Lower leg skin (tissue), 4 donors: ENCODE results near the gene OXSR1. TPM values are rescaled to one million over a fixed set of nuclear protein-coding genes. Genes with fewer than 3 reads are reported as not detected.
"Not testable (repeated sequence)": the region's sequence is repeated elsewhere in the genome, so short reads cannot be mapped to it uniquely, and the experiment has no call there.

Experiments used
- DNase-seq, 2 donors: peaks; one replicate each; pipeline ENCODE4 v3.0.0-alpha.2; 2019; ENCODE audit warnings: low spot score in 2 of 2
- H3K4me3 ChIP-seq: fragments of 200-600 bp; sonication (generic); 2 replicates; pipeline ENCODE4 v1.5.1; 2017; ENCODE audit warnings: mild to moderate bottlenecking, low read depth; ENCODE audit not compliant: poor library complexity, severe bottlenecking
- POLR2A ChIP-seq, 2 donors: fragments of 450-650 bp; IDR thresholded peaks; one replicate each; pipeline ENCODE4 v1.6.1; 2016 to 2017; ENCODE audit warnings: antibody characterized with exemption in 2 of 2, mild to moderate bottlenecking in 1 of 2, moderate library complexity in 1 of 2
- WGBS, 2 donors: methylation state at CpG; one replicate each; pipeline ENCODE4 v1.1.5; 2018; 5-methylcytosine and 5-hydroxymethylcytosine counted together
- intact Hi-C: fragments of 100-400 bp; cut with DNase I; formaldehyde crosslinking; loops from one replicate; pipeline ENCODE4 v1.15.0; 2023; ENCODE audit warnings: low total_unique reads
- total RNA-seq, 4 donors: library from RNA; depleted of rRNA; stranded (reverse); fragments of >200 nt; gene quantifications; one replicate each; pipeline ENCODE4 v1.1.0, GENCODE V29; 2016
- TF ChIP-seq, protein P1 (sequence below), 3 donors: fragments of 450-650 bp; IDR thresholded peaks; one replicate each; pipeline ENCODE4 v1.5.1; 2016; ENCODE audit warnings: antibody characterized with exemption in 3 of 3, mild to moderate bottlenecking in 3 of 3, moderate library complexity in 2 of 3

The OXSR1 gene
- total RNA-seq, 4 donors from 2014 or later, result 23.4 to 36.1 (median 31.6) TPM

GRCh38 chr3:38158472-38158871, 6.9 kb upstream of the OXSR1 start:
- H3K4me3 ChIP-seq, result no peak overlapping the region
- intact Hi-C loops, result no loop called here
- DNase-seq, result no peak
- WGBS, 2 donors, result 75 to 77% methylated on average over 5 of the region's 5 CpGs
- TF ChIP-seq POLR2A (IDR thresholded peaks at IDR 0.05), result no peak
- TF ChIP-seq, protein P1, sequence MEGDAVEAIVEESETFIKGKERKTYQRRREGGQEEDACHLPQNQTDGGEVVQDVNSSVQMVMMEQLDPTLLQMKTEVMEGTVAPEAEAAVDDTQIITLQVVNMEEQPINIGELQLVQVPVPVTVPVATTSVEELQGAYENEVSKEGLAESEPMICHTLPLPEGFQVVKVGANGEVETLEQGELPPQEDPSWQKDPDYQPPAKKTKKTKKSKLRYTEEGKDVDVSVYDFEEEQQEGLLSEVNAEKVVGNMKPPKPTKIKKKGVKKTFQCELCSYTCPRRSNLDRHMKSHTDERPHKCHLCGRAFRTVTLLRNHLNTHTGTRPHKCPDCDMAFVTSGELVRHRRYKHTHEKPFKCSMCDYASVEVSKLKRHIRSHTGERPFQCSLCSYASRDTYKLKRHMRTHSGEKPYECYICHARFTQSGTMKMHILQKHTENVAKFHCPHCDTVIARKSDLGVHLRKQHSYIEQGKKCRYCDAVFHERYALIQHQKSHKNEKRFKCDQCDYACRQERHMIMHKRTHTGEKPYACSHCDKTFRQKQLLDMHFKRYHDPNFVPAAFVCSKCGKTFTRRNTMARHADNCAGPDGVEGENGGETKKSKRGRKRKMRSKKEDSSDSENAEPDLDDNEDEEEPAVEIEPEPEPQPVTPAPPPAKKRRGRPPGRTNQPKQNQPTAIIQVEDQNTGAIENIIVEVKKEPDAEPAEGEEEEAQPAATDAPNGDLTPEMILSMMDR (IDR thresholded peaks at IDR 0.05), result no peak

DNA sequence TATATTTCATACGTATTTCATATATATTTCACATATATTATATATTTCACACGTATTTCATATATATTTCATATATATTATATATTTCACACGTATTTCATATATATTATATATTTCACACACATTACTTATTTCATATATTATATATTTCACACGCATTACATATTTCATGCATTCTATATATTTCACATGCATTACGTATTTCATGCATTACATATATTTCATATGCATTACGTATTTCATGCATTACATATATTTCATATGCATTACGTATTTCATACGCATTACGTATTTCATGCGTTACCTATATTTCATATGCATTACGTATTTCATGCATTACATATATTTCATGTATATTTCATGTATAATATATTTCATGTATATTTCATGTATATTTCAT, 4.6 kb upstream of the OXSR1 start:
- not testable (repeated sequence) for H3K4me3 ChIP-seq, DNase-seq
- intact Hi-C loops, result loop anchor here (5.0 kb wide), 1 partner anchor 553 kb away; no protein-coding TSS in a partner anchor
- 93 to 95% methylated on average over 11 of the region's 11 CpGs for WGBS, 2 donors

DNA sequence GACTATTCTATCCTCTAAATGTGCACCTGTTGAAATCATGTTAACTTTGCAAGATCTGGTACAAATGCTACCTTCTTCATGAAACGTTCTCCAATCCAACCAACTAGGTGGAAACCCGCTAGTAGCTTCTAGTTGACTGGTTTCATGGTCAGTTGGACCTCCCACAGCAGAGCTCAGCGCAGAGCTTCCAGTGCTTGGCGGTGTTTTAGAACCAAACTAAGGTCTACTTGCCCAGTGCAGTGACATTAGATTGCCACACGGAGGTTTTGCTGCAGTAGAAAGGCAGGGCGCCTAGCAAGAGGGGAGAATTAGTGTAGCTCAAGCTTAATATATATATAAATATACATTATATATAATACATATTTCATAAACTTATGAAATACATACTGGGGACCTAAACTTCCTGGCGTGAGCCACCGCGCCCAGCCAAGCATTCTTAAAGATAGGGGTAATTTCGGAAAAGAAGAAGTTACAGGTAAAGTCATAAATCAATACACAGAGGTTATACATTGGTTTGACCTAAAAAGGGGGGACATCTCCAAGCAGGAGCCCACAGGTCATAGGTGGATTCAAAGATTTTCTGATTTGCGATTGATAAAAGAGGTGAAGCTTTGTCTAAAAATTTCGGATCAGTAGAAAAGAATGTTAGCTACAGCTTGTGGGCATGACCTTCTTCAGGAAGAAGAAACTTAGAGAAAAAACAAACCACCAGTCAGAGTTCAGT, 2.1 kb upstream of the OXSR1 start:
- intact Hi-C loops, result loop anchor here (5.0 kb wide), 1 partner anchor 556 kb away; no protein-coding TSS in a partner anchor
- WGBS, 2 donors, result 92 to 94% methylated on average over 12 of the region's 12 CpGs
- TF ChIP-seq, protein P1 (IDR thresholded peaks at IDR 0.05), result no peak
- TF ChIP-seq POLR2A (IDR thresholded peaks at IDR 0.05), result no peak
- H3K4me3 ChIP-seq, result no peak overlapping the region
- peak in 1 of 2 donors; percentile 50 for DNase-seq

- intact Hi-C loops, result loop anchor here (5.0 kb wide), 1 partner anchor 557 kb away; no protein-coding TSS in a partner anchor
- TF ChIP-seq, protein P1 (IDR thresholded peaks at IDR 0.05), result no peak
- no peak for TF ChIP-seq POLR2A (IDR thresholded peaks at IDR 0.05)
- 71 to 72% methylated on average over 24 of the region's 24 CpGs for WGBS, 2 donors
- peak overlapping the region; percentile 22 for H3K4me3 ChIP-seq
- peak in 1 of 2 donors; percentile 82 for DNase-seq
Measured at GRCh38 chr3:38163841-38164642, 1.3 kb upstream of the OXSR1 start.

GRCh38 chr3:38164643-38164951, 740 bp upstream of the OXSR1 start:
- TF ChIP-seq, protein P1 (IDR thresholded peaks at IDR 0.05), result no peak
- intact Hi-C loops, result loop anchor here (5.0 kb wide), 1 partner anchor 557 kb away; no protein-coding TSS in a partner anchor
- 0 to 1% methylated on average over 16 to 17 of the region's 17 CpGs for WGBS, 2 donors
- H3K4me3 ChIP-seq, result peak overlapping the region; percentile 22
- no peak for DNase-seq

GRCh38 chr3:38165722-38166387, 518 bp downstream of the OXSR1 start:
- peak; percentile 42 to 92 for DNase-seq
- WGBS, 2 donors, result 1% methylated on average over 40 to 56 of the region's 62 CpGs
- intact Hi-C loops, result loop anchor here (2.0 kb wide), 1 partner anchor 47 kb away; no protein-coding TSS in a partner anchor
- H3K4me3 ChIP-seq, result peak overlapping the region; percentile 94
- TF ChIP-seq, protein P1 (IDR thresholded peaks at IDR 0.05), result peak in 1 of 3 donors; percentile 1
- TF ChIP-seq POLR2A (IDR thresholded peaks at IDR 0.05), result no peak
